ENCODE measurements around the gene ZCCHC14. TPM values are rescaled to one million over a fixed set of nuclear protein-coding genes. Genes with fewer than 3 reads are reported as not detected.

Gene ZCCHC14
- total and polyA plus RNA-seq, 2 of the 8 experiments (the other 6 are each of a cell fraction or from before 2014, with no cell fraction given) = 8.2 to 28.2 TPM

DNA sequence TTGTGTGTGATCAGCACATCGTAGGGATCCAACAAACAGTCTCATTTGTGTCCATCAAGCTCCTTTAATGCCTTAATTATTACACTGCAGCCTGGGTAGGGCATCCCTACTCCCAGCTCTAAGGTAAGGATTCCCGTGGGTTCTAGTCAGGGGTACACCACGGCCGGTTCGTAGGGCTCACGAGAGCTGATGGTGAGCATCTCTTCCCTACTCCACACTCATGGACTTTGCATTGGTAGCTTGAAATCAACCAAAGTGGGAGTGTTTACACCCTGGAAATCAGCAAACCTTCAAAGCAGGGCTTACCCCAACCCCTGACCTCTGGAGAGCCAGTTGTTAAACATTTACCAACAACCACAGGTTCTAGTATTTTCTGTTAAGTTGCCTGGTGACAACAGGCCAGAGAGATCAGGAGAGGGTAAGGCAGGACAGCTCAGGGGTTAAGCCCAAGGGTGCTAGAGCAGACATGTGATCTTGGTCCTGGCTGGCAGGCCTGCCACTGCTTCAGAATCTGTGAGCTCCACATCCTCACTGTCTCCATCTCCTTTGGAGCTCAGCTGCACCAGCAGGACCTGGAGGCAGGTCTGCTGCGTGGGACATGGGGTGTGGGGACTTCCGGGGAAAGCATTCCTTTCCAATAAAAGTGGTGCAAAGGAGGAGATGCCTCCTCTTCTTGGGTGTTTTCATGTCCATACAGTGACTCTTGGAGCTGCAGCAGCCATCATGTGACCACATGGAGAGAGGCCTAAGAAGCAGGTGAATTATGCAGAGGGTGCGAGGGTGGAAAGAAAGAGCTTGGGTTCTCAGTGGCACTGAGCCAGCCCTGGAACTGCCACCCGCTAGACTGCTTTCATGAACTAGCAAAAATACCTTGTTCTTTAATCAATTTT is 36.1 kb upstream of the ZCCHC14 start:
- DNase-seq (ENCODE audit: low read depth in 1 of 2, low spot score in 2 of 2) = no peak
- H3K4me2 ChIP-seq (ENCODE audit: insufficient read depth in 1 of 2, low read depth in 2 of 2, low read length in 2 of 2) = no peak overlapping the region
- ChIA-PET POLR2A (ENCODE audit: partially characterized antibody) (no interaction called here), CTCF (ENCODE audit: partially characterized antibody) (interaction anchor here (0.9 to 1.7 kb wide), 4 partner anchors 42 to 116 kb away, joined by 3 read pairs; no protein-coding TSS in a partner anchor)
- H2BK5ac ChIP-seq (ENCODE audit: low read depth, low read length) = no peak overlapping the region
- no peak for FAIRE-seq
- no peak overlapping the region for H3K4me3 ChIP-seq (ENCODE audit: extremely low read depth in 1 of 4, insufficient read depth in 2 of 4, low read depth in 3 of 4, low read length in 4 of 4)
- no peak overlapping the region for H2BK15ac ChIP-seq (ENCODE audit: low read length)
- no peaks in the 10 kb centered on the region for H3K79me2 ChIP-seq (ENCODE audit: control insufficient read depth in 1 of 2, insufficient read depth in 2 of 2, low read length in 2 of 2)
- H3K9ac ChIP-seq (replicated peaks in 1 of 4; ENCODE audit: extremely low read depth in 1 of 4, low read depth in 3 of 4, low read length in 3 of 4) = no peak overlapping the region
- H3K56ac ChIP-seq (replicated peaks; ENCODE audit: insufficient read length, low read depth, low read length) = no peak overlapping the region
- H4K20me1 ChIP-seq (replicated peaks in 1 of 2; ENCODE audit: control insufficient read depth in 1 of 2, insufficient read depth in 2 of 2, low read length in 2 of 2) = no peaks in the 10 kb centered on the region
- H2AFZ ChIP-seq (ENCODE audit: low read length) = no peak overlapping the region
- no peak overlapping the region for H4K8ac ChIP-seq (ENCODE audit: extremely low read depth, insufficient read depth, low read length)
- H3K27me3 ChIP-seq (replicated peaks in 1 of 4; ENCODE audit: control insufficient read depth in 3 of 4, extremely low read depth in 1 of 4, insufficient read depth in 3 of 4, low read length in 3 of 4) = no peaks in the 10 kb centered on the region; a peak in 2 of 7 replicates
- H3K9me3 ChIP-seq (ENCODE audit: insufficient read depth in 2 of 2, low read depth in 1 of 2, low read length in 1 of 2) = peaks cover 6 to 13% of the 10 kb centered on the region in 2 experiments; a peak in 3 of 4 replicates
- H2BK20ac ChIP-seq (ENCODE audit: low read length) = no peak overlapping the region
- WGBS, 2 experiments (ENCODE audit: extremely low coverage in 1 of 2, insufficient coverage in 1 of 2, insufficient read length in 1 of 2, insufficient replicate concordance in 2 of 2, low coverage in 1 of 2, low lambda C conversion rate in 2 of 2, missing lambda C conversion rate in 1 of 2) = 77% methylated on average over 10 of the region's 10 CpGs; no CpG with 5 or more reads in 1 of the 2 experiments
- no peaks in the 10 kb centered on the region for H3K79me1 ChIP-seq (ENCODE audit: low read depth, low read length)
- H3K4ac ChIP-seq (replicated peaks; ENCODE audit: insufficient read length, low read depth, low read length) = no peak overlapping the region
- H3K36me3 ChIP-seq (ENCODE audit: control insufficient read depth in 2 of 4, insufficient read depth in 4 of 4, low read length in 3 of 4) = no peaks in the 10 kb centered on the region
- no peak overlapping the region for H3K14ac ChIP-seq (ENCODE audit: insufficient read length)
- H3K27ac ChIP-seq (ENCODE audit: low read depth, low read length) = no peak overlapping the region
- H3K23ac ChIP-seq (ENCODE audit: insufficient read length) = no peak overlapping the region
- no peak overlapping the region for H4K91ac ChIP-seq (replicated peaks; ENCODE audit: insufficient read length, low read length)
- H2AK5ac ChIP-seq (ENCODE audit: low read depth, low read length) = no peak overlapping the region
- no peak overlapping the region for H3K18ac ChIP-seq (ENCODE audit: extremely low read depth, low read length)
- H4K5ac ChIP-seq (ENCODE audit: insufficient read length, low read depth, low read length) = no peak overlapping the region
- no peak overlapping the region for H2BK12ac ChIP-seq (ENCODE audit: low read depth, low read length)
- peaks cover 8% of the 10 kb centered on the region; the same call in 1 of the 2 replicates for H3K23me2 ChIP-seq (ENCODE audit: low read depth, low read length)
- no peak overlapping the region for H2BK120ac ChIP-seq (replicated peaks; ENCODE audit: low read depth, low read length)
- H3K4me1 ChIP-seq (replicated peaks in 1 of 4; ENCODE audit: control insufficient read depth in 3 of 4, insufficient read depth in 4 of 4, low read length in 3 of 4) = no peaks in the 10 kb centered on the region
- TF ChIP-seq SP2 (IDR thresholded peaks at IDR 0.05; ENCODE audit: low read length) (no peak), HDAC2 (IDR thresholded peaks at IDR 0.05; ENCODE audit: borderline replicate concordance in 1 of 2, low read depth in 2 of 2, low read length in 2 of 2) (no peak), JUN (IDR thresholded peaks at IDR 0.05; ENCODE audit: low read depth, low read length) (no peak), RFX5 (IDR thresholded peaks at IDR 0.05; ENCODE audit: borderline replicate concordance, low read depth, low read length) (no peak), BCL11A (IDR thresholded peaks at IDR 0.05; ENCODE audit: low read depth in 2 of 2, low read length in 2 of 2) (no peak), POU5F1 (IDR thresholded peaks at IDR 0.05; ENCODE audit: low read depth, low read length) (no peak), SIN3A (conservative IDR thresholded peaks at IDR 0.05 in 1 of 2, IDR thresholded peaks at IDR 0.05 in 1 of 2; ENCODE audit: low read depth in 1 of 2, low read length in 2 of 2) (no peak), ZNF274 (IDR thresholded peaks at IDR 0.05; ENCODE audit: borderline replicate concordance, extremely low read depth, low read length) (no peak)
- TF ChIP-seq, protein P1, sequence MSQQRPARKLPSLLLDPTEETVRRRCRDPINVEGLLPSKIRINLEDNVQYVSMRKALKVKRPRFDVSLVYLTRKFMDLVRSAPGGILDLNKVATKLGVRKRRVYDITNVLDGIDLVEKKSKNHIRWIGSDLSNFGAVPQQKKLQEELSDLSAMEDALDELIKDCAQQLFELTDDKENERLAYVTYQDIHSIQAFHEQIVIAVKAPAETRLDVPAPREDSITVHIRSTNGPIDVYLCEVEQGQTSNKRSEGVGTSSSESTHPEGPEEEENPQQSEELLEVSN (IDR thresholded peaks at IDR 0.05) = no peak
- TF ChIP-seq, protein P2, sequence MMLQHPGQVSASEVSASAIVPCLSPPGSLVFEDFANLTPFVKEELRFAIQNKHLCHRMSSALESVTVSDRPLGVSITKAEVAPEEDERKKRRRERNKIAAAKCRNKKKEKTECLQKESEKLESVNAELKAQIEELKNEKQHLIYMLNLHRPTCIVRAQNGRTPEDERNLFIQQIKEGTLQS (IDR thresholded peaks at IDR 0.05; ENCODE audit: insufficient read depth, low read depth, low read length) = no peak
